ENCODE measurements around the gene PGRMC1.

The PGRMC1 gene

GRCh38 chrX:119222932-119223331, 13.2 kb upstream of the PGRMC1 start:
- H3K4me3 ChIP-seq (ENCODE audit: low read depth, low read length): no peak overlapping the region
- TF ChIP-seq, protein P1, sequence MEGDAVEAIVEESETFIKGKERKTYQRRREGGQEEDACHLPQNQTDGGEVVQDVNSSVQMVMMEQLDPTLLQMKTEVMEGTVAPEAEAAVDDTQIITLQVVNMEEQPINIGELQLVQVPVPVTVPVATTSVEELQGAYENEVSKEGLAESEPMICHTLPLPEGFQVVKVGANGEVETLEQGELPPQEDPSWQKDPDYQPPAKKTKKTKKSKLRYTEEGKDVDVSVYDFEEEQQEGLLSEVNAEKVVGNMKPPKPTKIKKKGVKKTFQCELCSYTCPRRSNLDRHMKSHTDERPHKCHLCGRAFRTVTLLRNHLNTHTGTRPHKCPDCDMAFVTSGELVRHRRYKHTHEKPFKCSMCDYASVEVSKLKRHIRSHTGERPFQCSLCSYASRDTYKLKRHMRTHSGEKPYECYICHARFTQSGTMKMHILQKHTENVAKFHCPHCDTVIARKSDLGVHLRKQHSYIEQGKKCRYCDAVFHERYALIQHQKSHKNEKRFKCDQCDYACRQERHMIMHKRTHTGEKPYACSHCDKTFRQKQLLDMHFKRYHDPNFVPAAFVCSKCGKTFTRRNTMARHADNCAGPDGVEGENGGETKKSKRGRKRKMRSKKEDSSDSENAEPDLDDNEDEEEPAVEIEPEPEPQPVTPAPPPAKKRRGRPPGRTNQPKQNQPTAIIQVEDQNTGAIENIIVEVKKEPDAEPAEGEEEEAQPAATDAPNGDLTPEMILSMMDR (IDR thresholded peaks at IDR 0.05; ENCODE audit: borderline replicate concordance, insufficient read depth, low read depth, low read length): no peak

- H3K4me3 ChIP-seq (ENCODE audit: low read depth, low read length): no peak overlapping the region
- TF ChIP-seq, protein P1 (IDR thresholded peaks at IDR 0.05; ENCODE audit: borderline replicate concordance, insufficient read depth, low read depth, low read length): no peak
Measured at GRCh38 chrX:119223783-119224182, 12.3 kb upstream of the PGRMC1 start.

- H3K4me3 ChIP-seq (ENCODE audit: low read depth, low read length): no peak overlapping the region
- TF ChIP-seq, protein P1 (IDR thresholded peaks at IDR 0.05; ENCODE audit: borderline replicate concordance, insufficient read depth, low read depth, low read length): no peak
Measured at GRCh38 chrX:119226446-119226845, 9.6 kb upstream of the PGRMC1 start.

DNA sequence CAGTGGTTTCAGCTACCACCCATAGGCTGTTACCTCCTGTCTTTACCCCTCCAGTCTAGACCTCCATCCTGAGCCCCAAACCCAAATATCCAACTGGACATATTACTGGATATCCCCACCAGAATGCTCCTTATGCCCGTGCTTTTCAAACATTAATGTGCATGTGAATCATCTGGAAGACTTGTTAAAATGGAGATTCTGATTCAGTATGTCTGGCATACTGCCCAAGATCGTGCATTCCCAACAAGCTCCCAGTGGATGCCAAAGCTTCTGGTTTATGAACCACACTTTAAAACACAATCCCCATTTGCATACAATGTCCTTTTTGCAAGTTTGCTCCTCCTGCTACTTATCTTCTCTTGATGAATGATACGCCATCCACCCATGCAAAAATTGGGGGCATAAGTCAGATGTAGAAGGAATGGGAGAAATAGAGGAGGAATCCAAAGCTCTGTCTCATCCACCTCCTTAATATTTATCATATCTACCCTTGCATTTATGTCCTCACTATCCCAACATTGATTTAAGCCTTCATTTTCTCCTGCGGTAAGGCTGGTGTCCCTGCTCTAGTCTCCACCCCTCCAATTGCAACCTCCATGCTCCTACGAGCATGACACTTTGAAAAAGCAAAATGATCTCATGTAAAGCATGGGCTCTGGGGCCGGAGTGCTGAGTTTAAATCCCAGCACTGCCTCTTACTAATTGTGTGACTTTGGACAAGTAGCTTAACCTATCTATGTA, 7.4 kb upstream of the PGRMC1 start:
- TF ChIP-seq, protein P1 (IDR thresholded peaks at IDR 0.05; ENCODE audit: borderline replicate concordance, insufficient read depth, low read depth, low read length): no peak
- no peak overlapping the region for H3K4me3 ChIP-seq (ENCODE audit: low read depth, low read length)

DNA sequence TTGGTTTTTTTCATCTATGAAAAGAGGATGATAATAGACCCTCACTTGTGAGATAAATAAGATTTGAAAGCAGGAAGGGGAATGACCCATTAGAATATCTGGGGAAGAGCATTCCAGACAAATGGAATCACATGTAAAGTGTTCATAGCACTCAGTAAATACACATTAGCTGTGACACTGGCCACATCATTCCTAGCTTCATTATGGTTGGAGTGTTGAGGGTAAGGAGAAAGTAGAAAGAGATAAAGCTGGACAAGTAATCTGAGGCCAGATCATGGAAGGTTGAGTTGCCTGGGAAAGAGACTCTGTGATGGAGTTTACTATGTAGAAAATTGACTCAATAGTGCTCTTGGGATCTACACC, 6.9 kb upstream of the PGRMC1 start:
- TF ChIP-seq, protein P1 (IDR thresholded peaks at IDR 0.05; ENCODE audit: borderline replicate concordance, insufficient read depth, low read depth, low read length): no peak
- H3K4me3 ChIP-seq (ENCODE audit: low read depth, low read length): no peak overlapping the region

DNA sequence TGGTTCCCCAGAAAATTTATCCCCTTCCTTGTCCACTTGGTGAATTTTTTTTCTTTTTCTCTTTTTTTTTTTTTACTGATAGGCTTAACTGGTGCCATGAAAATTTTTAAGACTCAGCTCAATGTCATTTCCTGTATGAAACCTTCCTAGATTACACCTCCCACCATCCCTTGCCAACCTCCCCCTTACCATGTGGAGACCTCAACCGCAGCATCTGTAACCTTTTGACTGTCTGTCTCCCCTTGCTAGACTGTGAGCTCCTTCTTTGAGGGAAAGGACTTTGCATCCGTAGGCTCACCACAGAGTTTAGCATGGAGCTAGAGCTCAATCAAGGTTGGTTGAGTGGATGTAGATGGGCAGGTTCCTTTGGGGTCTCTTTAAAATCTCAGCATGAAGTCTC, 5.2 kb upstream of the PGRMC1 start:
- TF ChIP-seq, protein P1 (IDR thresholded peaks at IDR 0.05; ENCODE audit: borderline replicate concordance, insufficient read depth, low read depth, low read length): no peak

DNA sequence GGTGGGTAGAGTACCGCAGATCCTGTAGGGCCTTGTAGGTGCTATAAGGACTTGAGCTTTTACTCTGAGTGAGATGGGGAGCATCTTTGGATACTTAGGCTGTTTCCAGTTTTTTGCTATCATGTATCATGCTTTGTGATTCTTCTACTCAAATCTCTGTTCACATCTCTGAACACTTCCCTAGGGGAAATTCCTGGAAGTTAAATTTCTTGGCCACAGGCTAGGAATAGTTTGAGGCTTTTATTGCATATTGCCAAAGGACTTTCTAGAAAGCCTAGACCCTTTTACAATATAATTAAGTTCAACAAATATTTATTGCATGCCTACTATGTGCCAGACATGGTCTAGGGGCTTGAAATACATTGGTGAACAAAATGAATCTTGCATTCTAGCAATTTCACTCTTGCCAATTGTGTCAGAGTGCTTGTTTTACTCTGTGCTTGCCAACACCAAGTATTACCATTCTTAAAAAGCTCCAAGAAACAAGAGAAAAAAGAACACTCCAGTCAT, 4.1 kb upstream of the PGRMC1 start:
- no peak overlapping the region for H3K4me3 ChIP-seq (ENCODE audit: low read depth, low read length)
- TF ChIP-seq, protein P1 (IDR thresholded peaks at IDR 0.05; ENCODE audit: borderline replicate concordance, insufficient read depth, low read depth, low read length): no peak

More for the DNA sequence above, 5.2 kb upstream of the PGRMC1 start:
- no peak overlapping the region for H3K4me3 ChIP-seq (ENCODE audit: low read depth, low read length)

All from GM12875 (cell line).